PC-9 (cell line): ENCODE measurements around the gene RUNX1. TPM values are rescaled to one million over a fixed set of nuclear protein-coding genes. Genes with fewer than 3 reads are reported as not detected.

Experiments
- BruUV-seq: library from RNA; stranded (reverse); fragments of 400-500 nt; replicated peaks from 2 replicates; lab custom pipeline; 2021; lab: Mats Ljungman, UMichigan
- CTCF ChIA-PET: fragments of 300-600 bp; sonication (Branson Sonifier 250); formaldehyde crosslinking; loops from one replicate; lab custom pipeline; 2022; ENCODE audit warnings: antibody characterized with exemption; lab: Charles Lee
- POLR2A ChIA-PET: fragments of 300-600 bp; sonication (Branson Sonifier 250); formaldehyde crosslinking; loops from one replicate; lab custom pipeline; 2022; ENCODE audit warnings: antibody characterized with exemption; ENCODE audit not compliant: unreplicated experiment; lab: Charles Lee
- DNase-seq, 2 experiments: peaks; one replicate each; pipeline versions ENCODE4 v3.0.0 to v3.0.0-alpha.2; 2015 to 2022; ENCODE audit warnings: mixed read lengths in 1 of 2
- H2AFZ ChIP-seq: fragments of 200-600 bp; sonication (generic); 2 replicates; pipeline ENCODE4 v1.8.1; 2017; ENCODE audit warnings: antibody characterized with exemption
- H3F3A ChIP-seq: fragments of 200-600 bp; sonication (generic); 2 replicates; pipeline ENCODE4 v1.8.1; 2017; ENCODE audit warnings: antibody characterized with exemption, mild to moderate bottlenecking, low read depth; ENCODE audit not compliant: insufficient read depth
- H3K27ac ChIP-seq: fragments of 200-600 bp; sonication (generic); 2 replicates; pipeline ENCODE4 v1.6.1; 2016; ENCODE audit warnings: mixed run types
- H3K27me3 ChIP-seq: fragments of 200-600 bp; sonication (generic); 2 replicates; pipeline ENCODE4 v1.6.1; 2016; ENCODE audit warnings: low read depth, mixed run types; ENCODE audit not compliant: insufficient read depth
- H3K36me3 ChIP-seq: fragments of 200-600 bp; sonication (generic); 2 replicates; pipeline ENCODE4 v1.6.1; 2016; ENCODE audit warnings: low read depth, mixed run types
- H3K4me1 ChIP-seq: fragments of 200-600 bp; sonication (generic); replicated peaks from 2 replicates; pipeline ENCODE4 v1.6.1; 2016; ENCODE audit warnings: mixed run types; ENCODE audit not compliant: insufficient read depth
- H3K4me2 ChIP-seq: fragments of 200-600 bp; sonication (generic); 2 replicates; pipeline ENCODE4 v1.6.1; 2017; ENCODE audit warnings: mixed run types
- H3K4me3 ChIP-seq: fragments of 200-600 bp; sonication (generic); 2 replicates; pipeline ENCODE4 v1.6.1; 2016; ENCODE audit warnings: mixed run types
- H3K79me2 ChIP-seq: fragments of 200-600 bp; sonication (generic); 2 replicates; pipeline ENCODE4 v1.6.1; 2017; ENCODE audit warnings: low read depth, mixed run types
- H3K9me2 ChIP-seq: fragments of 200-600 bp; sonication (generic); 2 replicates; pipeline ENCODE4 v1.8.1; 2017; ENCODE audit warnings: mild to moderate bottlenecking; ENCODE audit not compliant: insufficient read depth
- H3K9me3 ChIP-seq: fragments of 200-600 bp; sonication (generic); 2 replicates; pipeline ENCODE4 v1.8.1; 2016; ENCODE audit warnings: low read depth; ENCODE audit not compliant: insufficient read depth
- H4K20me1 ChIP-seq: fragments of 200-600 bp; sonication (generic); 2 replicates; pipeline ENCODE4 v1.8.1; 2017; ENCODE audit not compliant: insufficient read depth
- EZH2 ChIP-seq: fragments of 200-600 bp; sonication (generic); IDR thresholded peaks from 2 replicates; pipeline ENCODE4 v1.8.0; 2017; ENCODE audit warnings: antibody characterized with exemption, low read depth
- intact Hi-C: fragments of 100-400 bp; cut with micrococcal nuclease; formaldehyde crosslinking; loops from one replicate; pipeline ENCODE4 v1.10.0; 2022; ENCODE audit not compliant: unreplicated experiment
- total RNA-seq: library from RNA; stranded (reverse); gene quantifications from 2 replicates; pipeline ENCODE4 v1.2.3, GENCODE V29; 2021
- TF ChIP-seq, protein P1 (sequence below): fragments of 200-600 bp; sonication (generic); conservative IDR thresholded peaks from 2 replicates; pipeline ENCODE4 v1.6.1; 2017; ENCODE audit warnings: mixed run types, antibody characterized with exemption, mild to moderate bottlenecking, moderate library complexity

Gene RUNX1
- total RNA-seq, 1 experiment from 2014 or later = 58.5 TPM

DNA sequence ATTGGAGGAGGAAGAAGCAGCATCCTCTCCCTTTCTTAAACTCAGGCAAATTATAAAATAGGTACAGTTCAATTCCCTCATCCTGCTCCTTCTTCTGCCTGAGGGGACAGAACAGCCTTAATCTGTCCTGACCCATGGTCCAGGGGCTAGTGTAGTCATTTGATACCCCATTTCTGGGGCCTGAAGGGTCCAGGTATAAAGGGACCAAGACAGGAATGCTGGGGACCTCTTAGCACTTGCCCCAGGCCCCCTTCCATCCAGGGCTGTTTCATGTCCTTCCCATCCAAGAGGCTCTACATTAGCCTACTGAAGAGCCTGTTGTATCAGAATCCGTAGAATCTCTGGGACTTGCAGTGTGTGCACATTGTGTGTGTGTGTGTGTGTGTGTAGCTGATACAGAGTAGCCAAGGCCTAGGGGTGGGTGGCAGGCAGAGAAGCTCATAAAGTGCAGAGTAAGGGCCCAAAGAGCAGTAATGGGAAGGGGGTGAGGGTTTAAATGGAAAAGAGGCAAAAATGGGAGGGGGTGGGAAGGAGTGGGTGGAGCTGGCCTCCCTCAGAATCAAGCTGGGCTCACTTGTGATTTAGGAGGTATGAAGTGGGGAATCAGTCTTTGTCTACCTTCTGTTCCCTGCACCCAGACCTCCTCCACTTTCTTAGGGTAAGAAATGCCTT, 32.4 kb downstream of the RUNX1 start:
- POLR2A ChIA-PET = no interaction called here
- intact Hi-C loops = no loop called here

GRCh38 chr21:35016071-35016470, 33.0 kb downstream of the RUNX1 start:
- CTCF ChIA-PET = no interaction called here
- intact Hi-C loops = no loop called here
- POLR2A ChIA-PET = interaction anchor here (0.6 kb wide), 1 partner anchor 129 kb away, joined by 3 read pairs; no protein-coding TSS in a partner anchor
- no TSS peak for BruUV-seq
- Histone ChIP-seq H3K9me2 (no peaks in the 10 kb centered on the region), H3K4me1 (peaks cover 49% of the 10 kb centered on the region), H3K4me2 (0 out of 2 replicates have a peak overlapping the region, but pooled peaks have one; percentile 10), H2AFZ (no peak overlapping the region), H4K20me1 (no peaks in the 10 kb centered on the region), H3K27me3 (no peaks in the 10 kb centered on the region), H3K4me3 (no peak overlapping the region), H3K9me3 (no peaks in the 10 kb centered on the region), H3K27ac (peak overlapping the region; percentile 88), H3F3A (peaks cover 37% of the 10 kb centered on the region; the same call in 1 of the 2 replicates), H3K79me2 (peaks cover 82% of the 10 kb centered on the region), H3K36me3 (peaks cover 30% of the 10 kb centered on the region)
- TF ChIP-seq, protein P1, sequence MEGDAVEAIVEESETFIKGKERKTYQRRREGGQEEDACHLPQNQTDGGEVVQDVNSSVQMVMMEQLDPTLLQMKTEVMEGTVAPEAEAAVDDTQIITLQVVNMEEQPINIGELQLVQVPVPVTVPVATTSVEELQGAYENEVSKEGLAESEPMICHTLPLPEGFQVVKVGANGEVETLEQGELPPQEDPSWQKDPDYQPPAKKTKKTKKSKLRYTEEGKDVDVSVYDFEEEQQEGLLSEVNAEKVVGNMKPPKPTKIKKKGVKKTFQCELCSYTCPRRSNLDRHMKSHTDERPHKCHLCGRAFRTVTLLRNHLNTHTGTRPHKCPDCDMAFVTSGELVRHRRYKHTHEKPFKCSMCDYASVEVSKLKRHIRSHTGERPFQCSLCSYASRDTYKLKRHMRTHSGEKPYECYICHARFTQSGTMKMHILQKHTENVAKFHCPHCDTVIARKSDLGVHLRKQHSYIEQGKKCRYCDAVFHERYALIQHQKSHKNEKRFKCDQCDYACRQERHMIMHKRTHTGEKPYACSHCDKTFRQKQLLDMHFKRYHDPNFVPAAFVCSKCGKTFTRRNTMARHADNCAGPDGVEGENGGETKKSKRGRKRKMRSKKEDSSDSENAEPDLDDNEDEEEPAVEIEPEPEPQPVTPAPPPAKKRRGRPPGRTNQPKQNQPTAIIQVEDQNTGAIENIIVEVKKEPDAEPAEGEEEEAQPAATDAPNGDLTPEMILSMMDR = no peak
- TF ChIP-seq EZH2 = no peak
- DNase-seq = peak in 1 of 2 experiments; percentile 44

More for the DNA sequence above, 32.4 kb downstream of the RUNX1 start:
- no peak overlapping the region for H3K4me3 ChIP-seq
- H3K27me3 ChIP-seq = no peaks in the 10 kb centered on the region
- H3K4me1 ChIP-seq = peaks cover 48% of the 10 kb centered on the region
- H3F3A ChIP-seq = peaks cover 37% of the 10 kb centered on the region; the same call in 1 of the 2 replicates
- H3K4me2 ChIP-seq = 0 out of 2 replicates have a peak overlapping the region, but pooled peaks have one; percentile 10
- CTCF ChIA-PET = no interaction called here
- no peaks in the 10 kb centered on the region for H3K9me3 ChIP-seq
- H3K79me2 ChIP-seq = peaks cover 82% of the 10 kb centered on the region
- DNase-seq = no peak
- peaks cover 34% of the 10 kb centered on the region for H3K36me3 ChIP-seq
- peak overlapping the region; percentile 88 for H3K27ac ChIP-seq
- no peaks in the 10 kb centered on the region for H4K20me1 ChIP-seq
- no TSS peak for BruUV-seq
- no peaks in the 10 kb centered on the region for H3K9me2 ChIP-seq
- H2AFZ ChIP-seq = no peak overlapping the region
- TF ChIP-seq EZH2 = no peak
- TF ChIP-seq, protein P1 = no peak

- Histone ChIP-seq H3K27me3 (no peaks in the 10 kb centered on the region), H3K9me2 (no peaks in the 10 kb centered on the region), H3K4me1 (peaks cover 49% of the 10 kb centered on the region), H2AFZ (no peak overlapping the region), H4K20me1 (no peaks in the 10 kb centered on the region), H3K9me3 (no peaks in the 10 kb centered on the region), H3K4me2 (0 out of 2 replicates have a peak overlapping the region, but pooled peaks have one; percentile 10), H3F3A (peaks cover 37% of the 10 kb centered on the region; the same call in 1 of the 2 replicates), H3K27ac (peak overlapping the region; percentile 88), H3K79me2 (peaks cover 82% of the 10 kb centered on the region), H3K4me3 (no peak overlapping the region), H3K36me3 (peaks cover 25% of the 10 kb centered on the region)
- CTCF ChIA-PET = no interaction called here
- no peak for TF ChIP-seq EZH2
- TF ChIP-seq, protein P1 = no peak
- POLR2A ChIA-PET = interaction anchor here (0.6 kb wide), 1 partner anchor 129 kb away, joined by 3 read pairs; no protein-coding TSS in a partner anchor
- BruUV-seq = no TSS peak
- intact Hi-C loops = no loop called here
- DNase-seq = no peak
These were observed 33.6 kb downstream of the RUNX1 start for GRCh38 chr21:35015435-35016024.
